ENCODE data around the gene MXRA8.

Gene MXRA8

GRCh38 chr1:1333551-1334241 lies 24.7 kb downstream of the MXRA8 start:
- no peak for DNase-seq

- DNase-seq: no peak
These were observed 25.4 kb downstream of the MXRA8 start for GRCh38 chr1:1332774-1333480.

GRCh38 chr1:1332031-1332755 lies 26.2 kb downstream of the MXRA8 start:
- no peak for DNase-seq

GRCh38 chr1:1331068-1331965 lies 27.0 kb downstream of the MXRA8 start, which contains the start of gene TAS1R3:
Gene TAS1R3, plus strand, starts transcription at chr1:1331280. Its CDS starts 66 bp downstream, at chr1:1331346.
- DNase-seq: no peak

GRCh38 chr1:1330366-1331067 lies 27.8 kb downstream of the MXRA8 start:
- DNase-seq: no peak

- DNase-seq: no peak
These were observed 28.8 kb downstream of the MXRA8 start for GRCh38 chr1:1329304-1330210.

- no peak for DNase-seq
These were observed 30.1 kb downstream of the MXRA8 start for GRCh38 chr1:1328254-1328653.

GRCh38 chr1:1327291-1327690 lies 31.1 kb downstream of the MXRA8 start:
- no peak for DNase-seq

GRCh38 chr1:1326075-1326605 lies 32.2 kb downstream of the MXRA8 start:
- DNase-seq: no peak

GRCh38 chr1:1325288-1326074 lies 32.9 kb downstream of the MXRA8 start:
- DNase-seq: no peak

GRCh38 chr1:1324524-1325287 lies 33.6 kb downstream of the MXRA8 start, which contains the start of the genes CPTP and INTS11:
Gene CPTP, plus strand, starts transcription at chr1:1324802. Its CDS starts 2,109 bp downstream, at chr1:1326911.
Gene INTS11, minus strand, starts transcription at chr1:1324660. Its CDS starts 52 bp downstream, at chr1:1324608.
- DNase-seq: peak; percentile 90

- DNase-seq: no peak
These were observed 34.3 kb downstream of the MXRA8 start for GRCh38 chr1:1324084-1324523.

GRCh38 chr1:1322952-1323351 lies 35.4 kb downstream of the MXRA8 start:
- no peak for DNase-seq

- no peak for DNase-seq
These were observed 35.9 kb downstream of the MXRA8 start for GRCh38 chr1:1322418-1322817.

GRCh38 chr1:1321477-1321876 lies 36.9 kb downstream of the MXRA8 start:
- no peak for DNase-seq

GRCh38 chr1:1320666-1321448 lies 37.5 kb downstream of the MXRA8 start:
- no peak for DNase-seq

- DNase-seq: no peak
These were observed 38.8 kb downstream of the MXRA8 start for GRCh38 chr1:1319646-1319941.

All from fibroblast of skin of right biceps (primary cell).